Panc1 (cell line): ENCODE measurements around the gene KAZN. TPM values are rescaled to one million over a fixed set of nuclear protein-coding genes. Genes with fewer than 3 reads are reported as not detected.

ENCODE experiments used
- ATAC-seq: fragments of 200-7000 bp; cut with Tn5 transposase; 2 replicates; pipeline ENCODE4 v1.9.1; 2020; ENCODE audit warnings: mild to moderate bottlenecking, moderate library complexity
- BruUV-seq: library from RNA; stranded (reverse); fragments of 400-500 nt; replicated peaks from 2 replicates; lab custom pipeline; 2021; lab: Mats Ljungman, UMichigan
- CTCF ChIA-PET: fragments of 300-600 bp; sonication (Branson Sonifier 250); formaldehyde crosslinking; loops from one replicate; lab custom pipeline; 2022; ENCODE audit warnings: antibody characterized with exemption; lab: Charles Lee
- POLR2A ChIA-PET: fragments of 300-600 bp; sonication (Branson Sonifier 250); formaldehyde crosslinking; loops from one replicate; lab custom pipeline; 2022; ENCODE audit warnings: antibody characterized with exemption; lab: Charles Lee
- DNase-seq: peaks from one replicate; pipeline ENCODE4 v3.0.0-alpha.2; 2010; ENCODE audit warnings: low read depth, low spot score
- H3K27ac ChIP-seq: 2 replicates; pipeline ENCODE4 v1.5.1; 2011; ENCODE audit warnings: mild to moderate bottlenecking, low read length, inconsistent platforms
- H3K27me3 ChIP-seq: fragments of 200-500 bp; sonication (Bioruptor generic); 2 replicates; pipeline ENCODE4 v1.6.0; 2014; ENCODE audit warnings: low read length, inconsistent platforms; ENCODE audit not compliant: control insufficient read depth, insufficient read depth
- H3K36me3 ChIP-seq: fragments of 200-500 bp; sonication (Bioruptor generic); 2 replicates; pipeline ENCODE4 v1.5.1; 2014; ENCODE audit warnings: inconsistent platforms, mild to moderate bottlenecking, low read length, moderate library complexity; ENCODE audit not compliant: control insufficient read depth, insufficient read depth
- H3K4me1 ChIP-seq: 2 replicates; pipeline ENCODE4 v1.5.1; 2011; ENCODE audit warnings: inconsistent platforms, mild to moderate bottlenecking, low read length, moderate library complexity; ENCODE audit not compliant: control insufficient read depth, insufficient read depth
- H3K4me3 ChIP-seq, 2 experiments: 2 replicates each; pipeline ENCODE4 v1.5.1; 2011 to 2012; ENCODE audit warnings: low read depth in 2 of 2, low read length in 2 of 2, mild to moderate bottlenecking in 2 of 2, inconsistent platforms in 1 of 2, moderate library complexity in 1 of 2
- H3K9me3 ChIP-seq: fragments of 200-500 bp; sonication (Bioruptor generic); 2 replicates; pipeline ENCODE4 v1.5.1; 2014; ENCODE audit warnings: low read depth, mild to moderate bottlenecking, inconsistent platforms, low read length, moderate library complexity; ENCODE audit not compliant: control insufficient read depth, insufficient read depth
- CTCF ChIP-seq: fragments of 450-650 bp; IDR thresholded peaks from 2 replicates; pipeline ENCODE4 v1.5.1; 2017; ENCODE audit warnings: mild to moderate bottlenecking
- POLR2AphosphoS5 ChIP-seq: IDR thresholded peaks from 2 replicates; pipeline ENCODE4 v1.6.1; 2012; ENCODE audit warnings: mild to moderate bottlenecking, low read depth, low read length, moderate library complexity
- REST ChIP-seq, 2 experiments: IDR thresholded peaks; 2 replicates each; pipeline ENCODE4 v1.6.1; 2011 to 2012; ENCODE audit warnings: low read depth in 2 of 2, control low read depth in 1 of 2, low read length in 1 of 2, mild to moderate bottlenecking in 1 of 2, moderate library complexity in 1 of 2; ENCODE audit not compliant: insufficient read depth in 1 of 2
- SIN3A ChIP-seq: IDR thresholded peaks from 2 replicates; pipeline ENCODE4 v1.6.1; 2012; ENCODE audit warnings: low read depth, mild to moderate bottlenecking, low read length, moderate library complexity, borderline replicate concordance; ENCODE audit not compliant: insufficient read depth
- TCF7L2 ChIP-seq: IDR thresholded peaks from 2 replicates; pipeline ENCODE4 v1.6.1; 2011; ENCODE audit warnings: mild to moderate bottlenecking, low read depth, low read length, inconsistent platforms
- in situ Hi-C: cut with HindIII; loops from 2 replicates; pipeline ENCODE4 v1.10.0; 2016; ENCODE audit warnings: low sequenced_read_pairs, low pct_unique_long_range_greater_than_20kb
- intact Hi-C: fragments of 100-400 bp; cut with micrococcal nuclease; formaldehyde crosslinking; loops from one replicate; pipeline ENCODE4 v1.10.0; 2022; ENCODE audit not compliant: unreplicated experiment
- total RNA-seq: library from RNA; stranded (reverse); gene quantifications from one replicate; pipeline ENCODE4 v1.2.1, GENCODE V29; 2021; ENCODE audit not compliant: unreplicated experiment

Gene KAZN
- total RNA-seq, 1 experiment from 2014 or later = 6.6 TPM

GRCh38 chr1:14907416-14907815, 308.9 kb downstream of the KAZN start:
- DNase-seq = no peak
- H3K27ac ChIP-seq = no peak overlapping the region
- H3K4me1 ChIP-seq = no peaks in the 10 kb centered on the region
- POLR2A ChIA-PET = no interaction called here
- in situ Hi-C loops (no loop called here), intact Hi-C loops (no loop called here)
- TF ChIP-seq REST (IDR thresholded peaks at IDR 0.05; ENCODE audit: insufficient read depth in 1 of 2, low read depth in 2 of 2, low read length in 1 of 2) = no peak
- no peak for TF ChIP-seq POLR2AphosphoS5
- TF ChIP-seq SIN3A = no peak
- no peak for TF ChIP-seq TCF7L2
- no peak for TF ChIP-seq CTCF
- no peak overlapping the region for H3K4me3 ChIP-seq
- H3K27me3 ChIP-seq = no peaks in the 10 kb centered on the region
- ATAC-seq = no peak
- no peaks in the 10 kb centered on the region for H3K36me3 ChIP-seq
- no TSS peak for BruUV-seq
- no peaks in the 10 kb centered on the region for H3K9me3 ChIP-seq
- CTCF ChIA-PET = interaction anchor here (0.6 kb wide), 1 partner anchor 80 kb away, joined by 3 read pairs; no protein-coding TSS in a partner anchor

- Histone ChIP-seq H3K27ac (no peak overlapping the region), H3K4me3 (no peak overlapping the region), H3K9me3 (no peaks in the 10 kb centered on the region), H3K4me1 (no peaks in the 10 kb centered on the region), H3K27me3 (no peaks in the 10 kb centered on the region), H3K36me3 (no peaks in the 10 kb centered on the region)
- DNase-seq = no peak
- ChIA-PET CTCF (no interaction called here), POLR2A (interaction anchor here (0.7 kb wide), 1 partner anchor 13 kb away, joined by 3 read pairs; no protein-coding TSS in a partner anchor)
- ATAC-seq = no peak
- intact Hi-C loops = no loop called here
- TF ChIP-seq POLR2AphosphoS5 (no peak), SIN3A (no peak), TCF7L2 (no peak), CTCF (no peak), REST (IDR thresholded peaks at IDR 0.05; ENCODE audit: insufficient read depth in 1 of 2, low read depth in 2 of 2, low read length in 1 of 2) (no peak)
- in situ Hi-C loops = no loop called here
- no TSS peak for BruUV-seq
Observed at GRCh38 chr1:14909273-14909672, 310.8 kb downstream of the KAZN start.
